ENCODE results near the gene CCDC78.

Gene CCDC78

GRCh38 chr16:766820-767640 is 40.8 kb upstream of the CCDC78 start:
- no peak for FAIRE-seq
- DNase-seq (ENCODE audit: insufficient read length, low spot score): no peak

GRCh38 chr16:766008-766819 is 40.0 kb upstream of the CCDC78 start:
- FAIRE-seq (no peak), DNase-seq (ENCODE audit: insufficient read length, low spot score) (no peak)
- TF ChIP-seq SPI1 (IDR thresholded peaks at IDR 0.05; ENCODE audit: low read depth, low read length): no peak
- TF ChIP-seq POLR2A (IDR thresholded peaks at IDR 0.05; ENCODE audit: low read depth, low read length): no peak
- no peak for TF ChIP-seq POLR2AphosphoS5 (IDR thresholded peaks at IDR 0.05; ENCODE audit: low read depth, low read length)
- no peak for TF ChIP-seq TAF1 (IDR thresholded peaks at IDR 0.05; ENCODE audit: low read depth, low read length)
- no peak for TF ChIP-seq PAX5 (IDR thresholded peaks at IDR 0.05; ENCODE audit: insufficient read depth, low read length, severe bottlenecking)
- no peak for TF ChIP-seq POU2F2 (IDR thresholded peaks at IDR 0.05; ENCODE audit: low read depth, low read length)

More at GRCh38 chr16:766820-767640, 40.8 kb upstream of the CCDC78 start:
- no peak for TF ChIP-seq POU2F2 (IDR thresholded peaks at IDR 0.05; ENCODE audit: low read depth, low read length)
- TF ChIP-seq TAF1 (IDR thresholded peaks at IDR 0.05; ENCODE audit: low read depth, low read length): no peak
- TF ChIP-seq PAX5 (IDR thresholded peaks at IDR 0.05; ENCODE audit: insufficient read depth, low read length, severe bottlenecking): no peak

GRCh38 chr16:765488-765865 is 39.2 kb upstream of the CCDC78 start:
- TF ChIP-seq POU2F2 (IDR thresholded peaks at IDR 0.05; ENCODE audit: low read depth, low read length): no peak
- TF ChIP-seq POLR2A (IDR thresholded peaks at IDR 0.05; ENCODE audit: low read depth, low read length): no peak
- TF ChIP-seq SPI1 (IDR thresholded peaks at IDR 0.05; ENCODE audit: low read depth, low read length): no peak
- TF ChIP-seq POLR2AphosphoS5 (IDR thresholded peaks at IDR 0.05; ENCODE audit: low read depth, low read length): no peak
- no peak for TF ChIP-seq PAX5 (IDR thresholded peaks at IDR 0.05; ENCODE audit: insufficient read depth, low read length, severe bottlenecking)
- FAIRE-seq (no peak), DNase-seq (ENCODE audit: insufficient read length, low spot score) (no peak)

- TF ChIP-seq TAF1 (IDR thresholded peaks at IDR 0.05; ENCODE audit: low read depth, low read length) (no peak), PAX5 (IDR thresholded peaks at IDR 0.05; ENCODE audit: insufficient read depth, low read length, severe bottlenecking) (no peak), SPI1 (IDR thresholded peaks at IDR 0.05; ENCODE audit: low read depth, low read length) (no peak), POLR2AphosphoS5 (IDR thresholded peaks at IDR 0.05; ENCODE audit: low read depth, low read length) (no peak), POU2F2 (IDR thresholded peaks at IDR 0.05; ENCODE audit: low read depth, low read length) (no peak), POLR2A (IDR thresholded peaks at IDR 0.05; ENCODE audit: low read depth, low read length) (no peak)
- DNase-seq (ENCODE audit: insufficient read length, low spot score) (no peak), FAIRE-seq (no peak)
Observed at GRCh38 chr16:764848-765487, 38.7 kb upstream of the CCDC78 start.

- FAIRE-seq (no peak), DNase-seq (ENCODE audit: insufficient read length, low spot score) (no peak)
- TF ChIP-seq POLR2AphosphoS5 (IDR thresholded peaks at IDR 0.05; ENCODE audit: low read depth, low read length) (no peak), POU2F2 (IDR thresholded peaks at IDR 0.05; ENCODE audit: low read depth, low read length) (no peak), TAF1 (IDR thresholded peaks at IDR 0.05; ENCODE audit: low read depth, low read length) (no peak), PAX5 (IDR thresholded peaks at IDR 0.05; ENCODE audit: insufficient read depth, low read length, severe bottlenecking) (no peak), POLR2A (IDR thresholded peaks at IDR 0.05; ENCODE audit: low read depth, low read length) (no peak), SPI1 (IDR thresholded peaks at IDR 0.05; ENCODE audit: low read depth, low read length) (no peak)
Observed at GRCh38 chr16:764184-764750, 38.0 kb upstream of the CCDC78 start.

GRCh38 chr16:763369-764183 is 37.3 kb upstream of the CCDC78 start:
- TF ChIP-seq PAX5 (IDR thresholded peaks at IDR 0.05; ENCODE audit: insufficient read depth, low read length, severe bottlenecking) (no peak), POU2F2 (IDR thresholded peaks at IDR 0.05; ENCODE audit: low read depth, low read length) (no peak), SPI1 (IDR thresholded peaks at IDR 0.05; ENCODE audit: low read depth, low read length) (no peak), POLR2AphosphoS5 (IDR thresholded peaks at IDR 0.05; ENCODE audit: low read depth, low read length) (no peak), POLR2A (IDR thresholded peaks at IDR 0.05; ENCODE audit: low read depth, low read length) (no peak), TAF1 (IDR thresholded peaks at IDR 0.05; ENCODE audit: low read depth, low read length) (no peak)
- FAIRE-seq: no peak
- no peak for DNase-seq (ENCODE audit: insufficient read length, low spot score)

GRCh38 chr16:762595-763268 is 36.5 kb upstream of the CCDC78 start:
- TF ChIP-seq POLR2A (IDR thresholded peaks at IDR 0.05; ENCODE audit: low read depth, low read length) (no peak), POU2F2 (IDR thresholded peaks at IDR 0.05; ENCODE audit: low read depth, low read length) (no peak), SPI1 (IDR thresholded peaks at IDR 0.05; ENCODE audit: low read depth, low read length) (no peak), POLR2AphosphoS5 (IDR thresholded peaks at IDR 0.05; ENCODE audit: low read depth, low read length) (no peak), PAX5 (IDR thresholded peaks at IDR 0.05; ENCODE audit: insufficient read depth, low read length, severe bottlenecking) (no peak), TAF1 (IDR thresholded peaks at IDR 0.05; ENCODE audit: low read depth, low read length) (no peak)
- DNase-seq (ENCODE audit: insufficient read length, low spot score): no peak
- FAIRE-seq: no peak
